ENCODE data around the gene AFG3L2.

DNA sequence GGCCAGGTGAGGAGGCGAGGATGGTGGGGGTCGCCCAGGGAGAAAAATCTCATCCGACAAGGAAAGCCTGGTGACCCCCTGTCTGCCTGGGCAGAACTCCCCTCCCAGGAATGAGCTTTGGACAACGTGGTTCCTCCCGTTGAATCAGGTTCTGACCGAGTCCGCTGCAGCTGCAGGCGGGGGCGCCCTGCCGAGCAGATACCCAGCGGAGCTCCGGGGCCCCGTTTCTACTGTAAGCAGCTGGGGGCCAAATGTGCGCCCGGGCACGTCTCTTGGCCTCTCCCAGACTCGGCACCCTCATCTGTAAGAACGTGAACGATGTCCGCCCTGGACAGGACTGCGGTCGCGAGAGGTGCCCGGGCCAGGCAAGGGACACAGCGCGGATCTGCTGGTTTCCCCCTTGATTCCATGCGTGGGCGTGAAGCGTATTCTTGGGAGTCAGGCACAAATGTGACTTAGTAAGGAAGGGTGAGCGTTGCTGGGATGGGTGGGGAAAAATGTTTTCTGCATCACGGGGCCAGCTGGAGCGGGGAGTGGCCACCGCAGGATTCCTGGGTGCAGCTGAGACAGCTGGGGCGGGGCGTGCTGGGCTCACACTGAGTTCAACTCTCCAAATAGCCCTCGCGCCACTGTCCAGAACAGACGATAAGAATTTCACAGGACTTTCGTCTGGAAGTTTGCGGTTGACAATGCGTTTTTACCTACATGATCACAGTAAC, 89.2 kb downstream of the AFG3L2 start:
- TF ChIP-seq, protein P1, sequence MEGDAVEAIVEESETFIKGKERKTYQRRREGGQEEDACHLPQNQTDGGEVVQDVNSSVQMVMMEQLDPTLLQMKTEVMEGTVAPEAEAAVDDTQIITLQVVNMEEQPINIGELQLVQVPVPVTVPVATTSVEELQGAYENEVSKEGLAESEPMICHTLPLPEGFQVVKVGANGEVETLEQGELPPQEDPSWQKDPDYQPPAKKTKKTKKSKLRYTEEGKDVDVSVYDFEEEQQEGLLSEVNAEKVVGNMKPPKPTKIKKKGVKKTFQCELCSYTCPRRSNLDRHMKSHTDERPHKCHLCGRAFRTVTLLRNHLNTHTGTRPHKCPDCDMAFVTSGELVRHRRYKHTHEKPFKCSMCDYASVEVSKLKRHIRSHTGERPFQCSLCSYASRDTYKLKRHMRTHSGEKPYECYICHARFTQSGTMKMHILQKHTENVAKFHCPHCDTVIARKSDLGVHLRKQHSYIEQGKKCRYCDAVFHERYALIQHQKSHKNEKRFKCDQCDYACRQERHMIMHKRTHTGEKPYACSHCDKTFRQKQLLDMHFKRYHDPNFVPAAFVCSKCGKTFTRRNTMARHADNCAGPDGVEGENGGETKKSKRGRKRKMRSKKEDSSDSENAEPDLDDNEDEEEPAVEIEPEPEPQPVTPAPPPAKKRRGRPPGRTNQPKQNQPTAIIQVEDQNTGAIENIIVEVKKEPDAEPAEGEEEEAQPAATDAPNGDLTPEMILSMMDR (IDR thresholded peaks at IDR 0.05) = no peak
- TF ChIP-seq EP300 (IDR thresholded peaks at IDR 0.05) = no peak

Measured in sigmoid colon (tissue), 4 donors.